B cell (primary cell): ENCODE measurements around the gene ZMYND15. TPM values are rescaled to one million over a fixed set of nuclear protein-coding genes. Genes with fewer than 3 reads are reported as not detected.
"Not testable (repeated sequence)": the region's sequence is repeated elsewhere in the genome, so short reads cannot be mapped to it uniquely, and the experiment has no call there.

Experiments used
- ATAC-seq: fragments of 200-7000 bp; cut with Tn5 transposase; one replicate; pipeline ENCODE4 v1.10.0; 2021; ENCODE audit warnings: low read depth, mild to moderate bottlenecking, moderate number of reproducible peaks, moderate library complexity
- CTCF ChIA-PET: fragments of 350-600 bp; sonication (Branson Sonifier 250); formaldehyde crosslinking; loops from one replicate; lab custom pipeline; 2021; ENCODE audit warnings: antibody characterized with exemption, inconsistent platforms; lab: Charles Lee
- POLR2A ChIA-PET: fragments of 350-600 bp; sonication (Branson Sonifier 250); formaldehyde crosslinking; loops from one replicate; lab custom pipeline; 2021; ENCODE audit warnings: antibody characterized with exemption; lab: Charles Lee
- DNase-seq: peaks from one replicate; pipeline ENCODE4 v3.0.0; 2013
- H2AFZ ChIP-seq: 2 replicates; pipeline ENCODE4 v1.6.1; 2012; ENCODE audit warnings: mild to moderate bottlenecking, low read depth, low read length; ENCODE audit not compliant: insufficient read depth, poor library complexity, severe bottlenecking
- H3K27ac ChIP-seq, 2 donors: 1 replicate in 1 of 2; 2 replicates in 1 of 2; pipeline ENCODE4 v1.5.1; 2012 to 2013; ENCODE audit warnings: low read length in 2 of 2, mild to moderate bottlenecking in 2 of 2, moderate library complexity in 1 of 2
- H3K27me3 ChIP-seq, 4 experiments: fragments of 200-600 bp in 1 of 4; sonication (generic) in 1 of 4; replicated peaks in 1 of 4; 1 replicate in 2 of 4; 2 replicates in 2 of 4; pipeline versions ENCODE4 v1.6.1 to v1.7.0; 2013 to 2016; ENCODE audit warnings: low read length in 3 of 4, mild to moderate bottlenecking in 2 of 4, mixed read lengths in 1 of 4, moderate library complexity in 1 of 4; ENCODE audit not compliant: insufficient read depth in 4 of 4, control insufficient read depth in 3 of 4; ENCODE audit errors: control extremely low read depth in 1 of 4
- H3K36me3 ChIP-seq, 2 experiments: replicated peaks in 1 of 2; 1 replicate in 1 of 2; 2 replicates in 1 of 2; pipeline versions ENCODE4 v1.6.1 to v1.7.1; 2013; ENCODE audit warnings: low read length in 1 of 2; ENCODE audit not compliant: insufficient read depth in 2 of 2, control insufficient read depth in 1 of 2; ENCODE audit errors: control extremely low read depth in 1 of 2, extremely low read depth in 1 of 2
- H3K4me1 ChIP-seq, 2 donors: fragments of 200-600 bp in 1 of 2; sonication (generic) in 1 of 2; 1 replicate in 1 of 2; 2 replicates in 1 of 2; pipeline versions ENCODE4 v1.5.1 to v1.6.1; 2013 to 2017; ENCODE audit warnings: low read length in 2 of 2; ENCODE audit not compliant: control insufficient read depth in 2 of 2, insufficient read depth in 2 of 2
- H3K4me2 ChIP-seq: replicated peaks from 2 replicates; pipeline ENCODE3; 2012; ENCODE audit warnings: mild to moderate bottlenecking, low read depth, low read length; ENCODE audit not compliant: poor library complexity, severe bottlenecking
- H3K4me3 ChIP-seq, 5 experiments: fragments of 200-600 bp in 1 of 5; sonication (generic) in 1 of 5; 1 replicate in 3 of 5; 2 replicates in 2 of 5; pipeline versions ENCODE4 v1.5.1 to v1.7.0; 2011 to 2016; ENCODE audit warnings: low read length in 4 of 5, mild to moderate bottlenecking in 4 of 5, low read depth in 2 of 5, control low read depth in 1 of 5, moderate library complexity in 1 of 5; ENCODE audit not compliant: insufficient read depth in 1 of 5; ENCODE audit errors: control extremely low read depth in 1 of 5, extremely low read depth in 1 of 5
- H3K79me2 ChIP-seq: fragments of 200-600 bp; sonication (generic); one replicate; pipeline ENCODE4 v1.6.0; 2016; ENCODE audit warnings: low read length; ENCODE audit not compliant: control insufficient read depth, insufficient read depth
- H3K9ac ChIP-seq: fragments of 200-600 bp; sonication (generic); 2 replicates; pipeline ENCODE4 v1.6.1; 2017; ENCODE audit warnings: mild to moderate bottlenecking, low read length, moderate library complexity
- H3K9me3 ChIP-seq, 3 donors: one replicate each; pipeline versions ENCODE4 v1.6.1 to v1.7.1; 2013; ENCODE audit warnings: low read length in 2 of 3; ENCODE audit not compliant: control insufficient read depth in 2 of 3, insufficient read depth in 1 of 3; ENCODE audit errors: control extremely low read depth in 1 of 3
- H4K20me1 ChIP-seq: 2 replicates; pipeline ENCODE4 v1.6.0; 2012; ENCODE audit warnings: mild to moderate bottlenecking, low read length; ENCODE audit not compliant: insufficient read depth, control insufficient read depth, poor library complexity, severe bottlenecking
- H3K27ac Mint-ChIP-seq: one replicate; pipeline ENCODE4 v1.8.0; 2021; ENCODE audit warnings: mixed read lengths
- H3K27me3 Mint-ChIP-seq: one replicate; pipeline ENCODE4 v1.8.0; 2021; ENCODE audit warnings: mixed read lengths
- H3K4me1 Mint-ChIP-seq: one replicate; pipeline ENCODE4 v1.8.0; 2021; ENCODE audit warnings: mixed read lengths
- H3K4me3 Mint-ChIP-seq: one replicate; pipeline ENCODE4 v1.8.0; 2021; ENCODE audit warnings: mixed read lengths
- H3K9me3 Mint-ChIP-seq: one replicate; pipeline ENCODE4 v1.8.0; 2022; ENCODE audit warnings: mixed read lengths; ENCODE audit not compliant: insufficient read depth
- CTCF ChIP-seq: fragments of 200-600 bp; IDR thresholded peaks from one replicate; pipeline ENCODE4 v1.8.0; 2022; ENCODE audit warnings: antibody characterized with exemption, mild to moderate bottlenecking
- EZH2 ChIP-seq: IDR thresholded peaks from 2 replicates; pipeline ENCODE4 v1.6.1; 2012; ENCODE audit warnings: borderline replicate concordance, low read depth, mild to moderate bottlenecking, moderate library complexity, low read length; ENCODE audit not compliant: insufficient read depth, poor library complexity, severe bottlenecking
- WGBS: methylation state at CpG from one replicate; pipeline ENCODE4 v1.1.5; 2013; ENCODE audit warnings: missing lambda C conversion rate; ENCODE audit not compliant: insufficient coverage; 5-methylcytosine and 5-hydroxymethylcytosine counted together
- intact Hi-C: fragments of 100-400 bp; cut with micrococcal nuclease; formaldehyde crosslinking; loops from one replicate; pipeline ENCODE4 v1.10.0; 2022
- polyA plus RNA-seq: library from polyadenylated mRNA; depleted of rRNA; stranded (reverse); fragments of >200 nt; gene quantifications from 2 replicates; pipeline ENCODE4 v1.2.3, GENCODE V29; 2012
- total RNA-seq, 2 donors: library from RNA; stranded (reverse); fragments of 120-200 nt in 1 of 2; gene quantifications; 1 replicate in 1 of 2; 2 replicates in 1 of 2; pipeline versions ENCODE4 v1.2.3 to v1.2.4, GENCODE V29; 2013 to 2022

Gene ZMYND15
- total and polyA plus RNA-seq, 2 donors (not counting 1 experiment from before 2014, with no cell fraction given): 0.72 to 2.5 TPM

- ChIA-PET CTCF (interaction anchor here (1.2 kb wide), 1 partner anchor 88 kb away, joined by 3 read pairs; no protein-coding TSS in a partner anchor), POLR2A (interaction anchor here (0.6 kb wide), 1 partner anchor 93 kb away, joined by 4 read pairs; no protein-coding TSS in a partner anchor)
- WGBS: no CpG with 5 or more reads among the region's 1 CpG
- intact Hi-C loops: loop anchor here (10.0 kb wide), 1 partner anchor 136 kb away; the partner anchor contains the start of gene GGT6
- Histone ChIP-seq H3K27me3 (no peaks in the 10 kb centered on the region), H3K4me2 (no peak overlapping the region), H3K4me3 (no peak overlapping the region), H3K27ac (no peak overlapping the region), H3K9me3 (no peaks in the 10 kb centered on the region), H3K4me1 (peaks cover 8 to 17% of the 10 kb centered on the region in 2 donors), H3K36me3 (no peaks in the 10 kb centered on the region), H2AFZ (no peak overlapping the region), H3K9ac (no peak overlapping the region), H4K20me1 (no peaks in the 10 kb centered on the region), H3K79me2 (peaks cover 54% of the 10 kb centered on the region)
- no peaks in the 10 kb centered on the region for H3K27me3 Mint-ChIP-seq
- DNase-seq: no peak
- no peak overlapping the region for H3K4me3 Mint-ChIP-seq
- no peaks in the 10 kb centered on the region for H3K9me3 Mint-ChIP-seq
- no peak overlapping the region for H3K27ac Mint-ChIP-seq
- peaks cover 42% of the 10 kb centered on the region for H3K4me1 Mint-ChIP-seq
- no peak for ATAC-seq
- TF ChIP-seq EZH2: no peak
- no peak for TF ChIP-seq CTCF
Measured at GRCh38 chr17:4701116-4701515, 38.5 kb upstream of the ZMYND15 start.

- ChIA-PET CTCF (interaction anchor here (0.9 to 1.3 kb wide), 4 partner anchors 10 to 184 kb away, joined by 3 to 5 read pairs (median 4); no protein-coding TSS in a partner anchor), POLR2A (no interaction called here)
- H3K4me3 Mint-ChIP-seq: peak overlapping the region; percentile 93
- no peaks in the 10 kb centered on the region for H3K9me3 Mint-ChIP-seq
- Histone ChIP-seq H3K27me3 (no peaks in the 10 kb centered on the region), H3K79me2 (peaks cover 42% of the 10 kb centered on the region), H3K4me3 (peak overlapping the region; percentile 68 to 96 (median 90)), H3K36me3 (no peaks in the 10 kb centered on the region), H3K4me2 (peak overlapping the region; percentile 97), H2AFZ (peak overlapping the region; percentile 96), H3K27ac (peak overlapping the region in 1 of 2 donors; percentile 89), H3K9ac (peak overlapping the region; percentile 89), H3K4me1 (peaks cover 8 to 17% of the 10 kb centered on the region in 2 donors), H3K9me3 (no peaks in the 10 kb centered on the region), H4K20me1 (no peaks in the 10 kb centered on the region)
- no peak for DNase-seq
- 14% methylated on average over 13 of the region's 15 CpGs for WGBS
- no peak for ATAC-seq
- H3K4me1 Mint-ChIP-seq: peaks cover 35% of the 10 kb centered on the region
- TF ChIP-seq CTCF (no peak), EZH2 (no peak)
- peak overlapping the region; percentile 96 for H3K27ac Mint-ChIP-seq
- intact Hi-C loops: loop anchor here (10.0 kb wide), 1 partner anchor 139 kb away; the partner anchor contains the start of gene GGT6
- no peaks in the 10 kb centered on the region for H3K27me3 Mint-ChIP-seq
Measured at GRCh38 chr17:4703330-4703691, 36.3 kb upstream of the ZMYND15 start.

GRCh38 chr17:4704574-4704907 lies 35.1 kb upstream of the ZMYND15 start:
- Histone ChIP-seq H3K4me2 (peak overlapping the region; percentile 97), H3K4me1 (peaks cover 8 to 19% of the 10 kb centered on the region in 2 donors), H3K27ac (peak overlapping the region; percentile 61 to 89), H2AFZ (peak overlapping the region; percentile 96), H3K79me2 (peaks cover 39% of the 10 kb centered on the region), H3K4me3 (peak overlapping the region in 4 of 5 experiments; percentile 83 to 96 (median 91)), H3K9ac (peak overlapping the region; percentile 89)
- DNase-seq, H3K9me3 ChIP-seq, H3K27me3 Mint-ChIP-seq, H3K36me3 ChIP-seq, CTCF ChIA-PET, H3K9me3 Mint-ChIP-seq, H4K20me1 ChIP-seq, ATAC-seq, H3K27me3 ChIP-seq: not testable (repeated sequence)
- Mint-ChIP-seq H3K4me3 (peak overlapping the region; percentile 93), H3K4me1 (peaks cover 36% of the 10 kb centered on the region), H3K27ac (peak overlapping the region; percentile 96)
- intact Hi-C loops: loop anchor here (10.0 kb wide), 1 partner anchor 140 kb away; the partner anchor contains the start of gene GGT6
- POLR2A ChIA-PET: interaction anchor here (0.7 kb wide), 1 partner anchor 312 kb away, joined by 3 read pairs; no protein-coding TSS in a partner anchor
- 43% methylated on average over 5 of the region's 14 CpGs for WGBS
